Loucy (cell line): ENCODE data around the gene OLFM3.

Experiments
- H2AFZ ChIP-seq: fragments of 200-600 bp; sonication (generic); 2 replicates; pipeline ENCODE4 v1.6.0; 2016; ENCODE audit warnings: antibody characterized with exemption, mild to moderate bottlenecking, low read length, moderate library complexity
- H3F3A ChIP-seq: fragments of 200-600 bp; 2 replicates; pipeline ENCODE4 v1.6.0; 2016; ENCODE audit warnings: antibody characterized with exemption, low read depth, mild to moderate bottlenecking
- H3K27me3 ChIP-seq: fragments of 200-600 bp; sonication (generic); 2 replicates; pipeline ENCODE4 v1.6.1; 2014; ENCODE audit warnings: low read length, mild to moderate bottlenecking; ENCODE audit not compliant: insufficient read depth, poor library complexity, severe bottlenecking
- H3K36me3 ChIP-seq: fragments of 200-600 bp; sonication (generic); 2 replicates; pipeline ENCODE4 v1.6.1; 2016; ENCODE audit warnings: low read length; ENCODE audit not compliant: insufficient read depth
- H3K4me1 ChIP-seq: fragments of 200-600 bp; sonication (generic); 2 replicates; pipeline ENCODE4 v1.5.1; 2014; ENCODE audit warnings: low read length, mild to moderate bottlenecking; ENCODE audit not compliant: insufficient read depth, poor library complexity, severe bottlenecking
- H3K4me2 ChIP-seq: fragments of 200-600 bp; sonication (generic); 2 replicates; pipeline ENCODE4 v1.6.0; 2014; ENCODE audit warnings: antibody characterized with exemption, low read length, low read depth, mild to moderate bottlenecking; ENCODE audit not compliant: poor library complexity, severe bottlenecking
- H3K4me3 ChIP-seq: fragments of 200-600 bp; sonication (generic); 2 replicates; pipeline ENCODE4 v1.5.1; 2014; ENCODE audit warnings: low read length, mild to moderate bottlenecking, mixed read lengths; ENCODE audit not compliant: poor library complexity, severe bottlenecking
- H3K79me2 ChIP-seq: fragments of 200-600 bp; sonication (generic); 2 replicates; pipeline ENCODE4 v1.6.1; 2014; ENCODE audit warnings: low read length; ENCODE audit not compliant: insufficient read depth
- H3K9ac ChIP-seq: fragments of 200-600 bp; sonication (generic); 2 replicates; pipeline ENCODE4 v1.6.0; 2014; ENCODE audit warnings: mild to moderate bottlenecking, low read depth, low read length, moderate library complexity; ENCODE audit not compliant: poor library complexity, severe bottlenecking
- H3K9me2 ChIP-seq: fragments of 200-600 bp; sonication (generic); replicated peaks from 2 replicates; pipeline ENCODE4 v1.6.1; 2016; ENCODE audit warnings: low read depth, low read length, mixed read lengths
- H3K9me3 ChIP-seq: fragments of 200-600 bp; sonication (generic); 2 replicates; pipeline ENCODE4 v1.6.1; 2014; ENCODE audit warnings: mild to moderate bottlenecking, antibody characterized with exemption, low read length, low read depth; ENCODE audit not compliant: insufficient read depth
- H4K20me1 ChIP-seq: fragments of 200-600 bp; sonication (generic); 2 replicates; pipeline ENCODE4 v1.6.0; 2014; ENCODE audit warnings: antibody characterized with exemption, low read length, mild to moderate bottlenecking; ENCODE audit not compliant: insufficient read depth, poor library complexity, severe bottlenecking
- CTCF ChIP-seq: fragments of 200-600 bp; sonication (generic); conservative IDR thresholded peaks from 2 replicates; pipeline ENCODE4 v1.5.1; 2014; ENCODE audit warnings: mild to moderate bottlenecking, antibody characterized with exemption, low read length
- EZH2phosphoT487 ChIP-seq: fragments of 200-600 bp; IDR thresholded peaks from 2 replicates; pipeline ENCODE4 v1.6.1; 2018; ENCODE audit warnings: antibody characterized with exemption, mild to moderate bottlenecking, moderate library complexity, borderline replicate concordance

OLFM3 gene

GRCh38 chr1:101859941-101860340, 136.8 kb downstream of the OLFM3 start:
- H3K4me3 ChIP-seq = no peak overlapping the region
- no peaks in the 10 kb centered on the region for H3K27me3 ChIP-seq
- no peaks in the 10 kb centered on the region for H3K79me2 ChIP-seq
- no peaks in the 10 kb centered on the region for H3K9me2 ChIP-seq
- H4K20me1 ChIP-seq = no peaks in the 10 kb centered on the region
- H3K9ac ChIP-seq = no peak overlapping the region
- no peaks in the 10 kb centered on the region for H3K9me3 ChIP-seq
- H3K36me3 ChIP-seq = no peaks in the 10 kb centered on the region
- H3F3A ChIP-seq = no peaks in the 10 kb centered on the region
- no peaks in the 10 kb centered on the region for H3K4me1 ChIP-seq
- no peak overlapping the region for H3K4me2 ChIP-seq
- no peak for TF ChIP-seq CTCF
- no peak for TF ChIP-seq EZH2phosphoT487
- no peak overlapping the region for H2AFZ ChIP-seq

- Histone ChIP-seq H3F3A (no peaks in the 10 kb centered on the region), H3K9me2 (no peaks in the 10 kb centered on the region), H3K9ac (no peak overlapping the region), H3K4me1 (no peaks in the 10 kb centered on the region), H3K79me2 (no peaks in the 10 kb centered on the region), H3K9me3 (no peaks in the 10 kb centered on the region), H4K20me1 (no peaks in the 10 kb centered on the region), H2AFZ (no peak overlapping the region), H3K4me3 (no peak overlapping the region), H3K4me2 (no peak overlapping the region), H3K36me3 (no peaks in the 10 kb centered on the region), H3K27me3 (no peaks in the 10 kb centered on the region)
- TF ChIP-seq CTCF (no peak), EZH2phosphoT487 (no peak)
Observed at GRCh38 chr1:101854271-101854670, 142.5 kb downstream of the OLFM3 start.

- TF ChIP-seq CTCF (no peak), EZH2phosphoT487 (no peak)
- Histone ChIP-seq H3K36me3 (no peaks in the 10 kb centered on the region), H2AFZ (no peak overlapping the region)
Observed at GRCh38 chr1:101852936-101853335, 143.8 kb downstream of the OLFM3 start.

More at GRCh38 chr1:101852936-101853335, 143.8 kb downstream of the OLFM3 start:
- Histone ChIP-seq H3K9me3 (no peaks in the 10 kb centered on the region), H4K20me1 (no peaks in the 10 kb centered on the region), H3K27me3 (no peaks in the 10 kb centered on the region), H3F3A (no peaks in the 10 kb centered on the region), H3K9me2 (no peaks in the 10 kb centered on the region), H3K79me2 (no peaks in the 10 kb centered on the region), H3K4me1 (no peaks in the 10 kb centered on the region), H3K9ac (no peak overlapping the region), H3K4me3 (no peak overlapping the region), H3K4me2 (no peak overlapping the region)
